Suprapubic skin (tissue), 4 donors: ENCODE data around the gene RBM19. TPM values are rescaled to one million over a fixed set of nuclear protein-coding genes. Genes with fewer than 3 reads are reported as not detected.

Source experiments
- DNase-seq, 2 donors: peaks; one replicate each; pipeline ENCODE4 v3.0.0-alpha.2; 2019; ENCODE audit warnings: low spot score in 2 of 2
- H3K27ac ChIP-seq: fragments of 200-600 bp; sonication (generic); one replicate; pipeline ENCODE4 v1.5.1; 2019
- H3K27me3 ChIP-seq: fragments of 200-600 bp; sonication (generic); one replicate; pipeline ENCODE4 v1.5.1; 2019
- H3K36me3 ChIP-seq: fragments of 200-600 bp; sonication (generic); one replicate; pipeline ENCODE4 v1.5.1; 2019
- H3K4me1 ChIP-seq: fragments of 200-600 bp; sonication (generic); one replicate; pipeline ENCODE4 v1.5.1; 2019
- H3K4me3 ChIP-seq: fragments of 200-600 bp; sonication (generic); one replicate; pipeline ENCODE4 v1.5.1; 2019; ENCODE audit warnings: mild to moderate bottlenecking
- H3K9me3 ChIP-seq: fragments of 200-600 bp; sonication (generic); one replicate; pipeline ENCODE4 v1.5.1; 2019
- EP300 ChIP-seq: sonication (generic); formaldehyde crosslinking; IDR thresholded peaks from one replicate; pipeline ENCODE4 v1.6.1; 2017; ENCODE audit warnings: antibody characterized with exemption
- POLR2A ChIP-seq, 2 donors: fragments of 450-650 bp; IDR thresholded peaks; one replicate each; pipeline ENCODE4 v1.6.1; 2017; ENCODE audit warnings: antibody characterized with exemption in 2 of 2, mild to moderate bottlenecking in 2 of 2, moderate library complexity in 2 of 2
- POLR2AphosphoS5 ChIP-seq, 3 donors: sonication (generic); formaldehyde crosslinking; IDR thresholded peaks; one replicate each; pipeline ENCODE4 v1.6.1; 2017; ENCODE audit warnings: antibody characterized with exemption in 3 of 3
- WGBS: methylation state at CpG from one replicate; pipeline ENCODE4 v1.1.5; 2018; 5-methylcytosine and 5-hydroxymethylcytosine counted together
- total RNA-seq, 4 donors: library from RNA; depleted of rRNA; stranded (reverse); fragments of >200 nt; gene quantifications; one replicate each; pipeline ENCODE4 v1.1.0, GENCODE V29; 2016
- TF ChIP-seq, protein P1 (sequence below), 2 donors: fragments of 200-600 bp in 1 of 2; fragments of 450-650 bp in 1 of 2; sonication (generic) in 1 of 2; IDR thresholded peaks; one replicate each; pipeline ENCODE4 v1.5.1; 2016 to 2019; ENCODE audit warnings: antibody characterized with exemption in 2 of 2, mild to moderate bottlenecking in 1 of 2, moderate library complexity in 1 of 2

RBM19 gene
- total RNA-seq, 4 donors from 2014 or later: 26.8 to 51.4 (median 28.2) TPM

DNA sequence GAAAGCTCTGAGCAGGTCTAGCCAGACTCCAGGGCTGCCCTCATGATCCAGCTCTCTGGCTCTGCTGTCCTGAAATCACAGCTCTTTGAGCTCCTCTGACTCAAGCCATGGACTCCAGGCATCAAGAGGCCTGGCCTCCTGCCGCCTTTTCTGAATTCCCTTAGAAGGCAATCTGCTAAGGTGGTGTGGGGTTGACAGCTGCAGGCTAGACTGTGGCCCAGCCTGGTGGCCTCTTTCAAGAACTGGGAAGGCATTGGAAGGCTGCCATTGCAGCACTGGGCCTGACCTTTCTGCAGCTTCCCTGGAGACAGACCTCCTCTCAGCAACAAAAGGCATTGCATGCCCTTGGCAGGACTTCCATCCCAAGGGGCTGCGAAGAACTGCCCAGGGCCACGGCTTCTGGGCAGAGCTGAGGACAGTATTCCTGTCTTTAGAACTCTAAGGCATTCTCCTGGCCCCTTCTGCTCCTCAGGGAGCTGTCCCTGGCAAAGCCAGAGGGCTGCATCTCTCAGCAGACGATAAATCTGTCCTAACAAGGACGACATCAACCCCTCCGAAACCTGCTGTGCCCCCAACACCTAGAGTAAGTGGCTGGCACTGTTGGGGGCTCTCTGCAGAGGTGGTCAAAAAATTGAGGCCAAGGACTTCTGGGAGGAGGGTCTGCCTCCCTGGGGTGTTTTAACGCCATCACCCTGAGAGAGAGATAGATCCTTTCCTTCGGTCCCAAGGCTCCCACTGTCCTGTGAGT, 115.6 kb downstream of the RBM19 start:
- no peak overlapping the region for H3K27ac ChIP-seq
- no peaks in the 10 kb centered on the region for H3K9me3 ChIP-seq
- H3K4me1 ChIP-seq: peaks cover 10% of the 10 kb centered on the region
- no peak for DNase-seq
- 86% methylated on average over 5 of the region's 8 CpGs for WGBS
- H3K4me3 ChIP-seq: no peak overlapping the region
- H3K36me3 ChIP-seq: peaks cover 13% of the 10 kb centered on the region
- H3K27me3 ChIP-seq: no peaks in the 10 kb centered on the region
- TF ChIP-seq POLR2AphosphoS5 (IDR thresholded peaks at IDR 0.05) (no peak), POLR2A (IDR thresholded peaks at IDR 0.05) (no peak)

DNA sequence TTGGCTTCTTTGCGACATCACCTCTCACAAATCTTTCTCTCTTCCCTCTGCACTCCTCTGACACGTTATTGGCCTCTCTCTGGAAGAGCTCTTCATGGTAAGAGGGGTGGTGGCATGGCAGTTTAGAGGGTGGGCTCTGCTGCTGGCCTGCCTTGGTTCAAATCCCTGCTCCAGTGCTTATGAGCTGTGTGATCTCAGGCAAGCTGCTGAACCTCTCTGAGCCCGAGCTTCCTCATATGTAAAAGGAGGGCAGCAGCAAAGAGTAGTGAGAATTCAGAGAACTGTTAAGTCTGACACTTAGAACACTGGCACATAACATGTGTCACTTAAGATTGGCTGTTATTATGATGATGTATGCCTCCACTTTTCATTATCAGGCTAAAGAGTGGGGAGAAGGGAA, 118.3 kb downstream of the RBM19 start:
- 91% methylated on average over 3 of the region's 3 CpGs for WGBS
- DNase-seq: no peak
- Histone ChIP-seq H3K4me1 (peaks cover 4% of the 10 kb centered on the region), H3K36me3 (peaks cover 32% of the 10 kb centered on the region), H3K9me3 (no peaks in the 10 kb centered on the region), H3K27ac (no peak overlapping the region), H3K4me3 (no peak overlapping the region), H3K27me3 (no peaks in the 10 kb centered on the region)
- no peak for TF ChIP-seq POLR2A (IDR thresholded peaks at IDR 0.05)
- TF ChIP-seq, protein P1, sequence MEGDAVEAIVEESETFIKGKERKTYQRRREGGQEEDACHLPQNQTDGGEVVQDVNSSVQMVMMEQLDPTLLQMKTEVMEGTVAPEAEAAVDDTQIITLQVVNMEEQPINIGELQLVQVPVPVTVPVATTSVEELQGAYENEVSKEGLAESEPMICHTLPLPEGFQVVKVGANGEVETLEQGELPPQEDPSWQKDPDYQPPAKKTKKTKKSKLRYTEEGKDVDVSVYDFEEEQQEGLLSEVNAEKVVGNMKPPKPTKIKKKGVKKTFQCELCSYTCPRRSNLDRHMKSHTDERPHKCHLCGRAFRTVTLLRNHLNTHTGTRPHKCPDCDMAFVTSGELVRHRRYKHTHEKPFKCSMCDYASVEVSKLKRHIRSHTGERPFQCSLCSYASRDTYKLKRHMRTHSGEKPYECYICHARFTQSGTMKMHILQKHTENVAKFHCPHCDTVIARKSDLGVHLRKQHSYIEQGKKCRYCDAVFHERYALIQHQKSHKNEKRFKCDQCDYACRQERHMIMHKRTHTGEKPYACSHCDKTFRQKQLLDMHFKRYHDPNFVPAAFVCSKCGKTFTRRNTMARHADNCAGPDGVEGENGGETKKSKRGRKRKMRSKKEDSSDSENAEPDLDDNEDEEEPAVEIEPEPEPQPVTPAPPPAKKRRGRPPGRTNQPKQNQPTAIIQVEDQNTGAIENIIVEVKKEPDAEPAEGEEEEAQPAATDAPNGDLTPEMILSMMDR (IDR thresholded peaks at IDR 0.05): no peak
- TF ChIP-seq EP300: no peak
- TF ChIP-seq POLR2AphosphoS5 (IDR thresholded peaks at IDR 0.05): no peak

DNA sequence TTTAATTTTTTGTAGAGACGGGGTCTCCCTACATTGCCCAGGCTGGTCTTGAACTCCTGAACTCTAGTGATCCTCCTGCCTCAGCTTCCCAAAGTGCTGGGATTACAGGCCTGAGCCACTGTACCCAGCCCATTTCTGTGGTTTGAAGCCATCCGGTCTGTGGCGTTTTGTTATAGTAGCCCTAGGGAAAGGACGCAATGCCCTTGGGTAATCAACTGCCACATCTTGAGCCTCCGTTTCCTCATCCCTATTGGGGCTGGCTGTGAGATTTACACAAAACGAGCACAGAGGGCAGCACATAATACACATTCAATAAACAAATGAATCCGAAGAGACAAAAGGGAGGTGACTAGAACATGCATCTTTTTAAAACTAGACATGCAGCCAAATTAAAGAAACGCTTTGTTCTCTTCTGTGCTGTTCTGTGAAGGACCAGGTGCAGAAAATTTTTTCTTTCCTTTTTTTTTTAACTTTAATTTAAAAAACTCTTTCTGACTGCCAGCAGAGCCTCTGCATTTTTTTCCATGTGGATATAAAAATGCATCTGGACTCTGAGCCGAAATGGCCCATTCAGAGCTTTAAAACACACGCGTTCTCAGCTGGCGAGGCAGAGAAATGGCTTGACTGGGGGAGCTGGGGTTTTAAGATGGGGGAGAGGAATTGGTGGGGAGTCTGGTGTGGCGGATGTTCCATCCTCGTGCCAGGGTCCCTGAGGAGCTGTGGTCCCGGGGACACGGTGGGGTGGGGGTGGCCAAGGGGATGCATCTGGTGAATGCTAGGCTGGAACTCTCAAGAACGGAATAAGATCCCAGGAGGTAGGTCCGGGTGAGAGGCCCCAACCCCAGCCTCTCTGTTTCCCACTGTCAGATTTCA, 119.0 kb downstream of the RBM19 start:
- whole genome bisulfite sequencing: 93% methylated on average over 18 of the region's 18 CpGs
- H3K36me3 ChIP-seq: peaks cover 39% of the 10 kb centered on the region

DNA sequence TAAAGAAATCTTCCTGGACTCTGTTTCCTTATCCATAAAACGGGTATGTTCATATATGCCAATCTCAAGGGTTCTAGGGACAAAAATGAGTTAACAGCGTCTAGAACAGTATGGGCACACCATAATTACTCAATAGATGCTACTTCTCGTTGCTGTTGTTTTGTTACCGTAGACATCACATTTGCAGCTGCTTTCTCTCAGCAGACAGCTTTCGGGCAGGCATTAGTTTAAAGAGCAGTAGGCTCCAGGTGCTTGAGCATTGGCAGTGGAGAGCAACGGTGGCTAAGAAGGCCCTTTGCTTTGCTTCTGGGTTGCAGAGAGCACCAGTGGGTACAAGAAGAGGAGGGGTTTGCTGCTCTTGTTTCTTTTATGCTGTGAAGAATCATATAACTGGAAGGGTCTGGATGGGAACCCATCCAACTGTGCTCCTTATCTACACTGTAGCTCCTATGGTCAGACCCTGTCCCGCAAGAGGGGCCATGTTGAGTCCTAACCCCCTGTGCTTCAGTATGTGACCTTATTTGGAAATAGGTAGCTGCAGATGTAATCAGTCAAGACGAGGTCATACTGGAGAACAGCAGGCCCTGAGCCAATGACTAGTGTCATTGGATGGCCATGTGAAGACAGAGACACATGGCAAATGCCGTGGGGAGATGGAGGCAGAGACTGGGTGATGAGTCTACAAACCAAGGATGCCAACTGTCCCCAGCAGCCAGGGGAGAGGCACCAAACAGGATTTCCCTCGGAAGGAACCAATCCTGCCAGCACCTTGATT, 120.0 kb downstream of the RBM19 start:
- H3K4me3 ChIP-seq: no peak overlapping the region
- no peak for TF ChIP-seq POLR2A (IDR thresholded peaks at IDR 0.05)
- TF ChIP-seq, protein P1 (IDR thresholded peaks at IDR 0.05): no peak
- no peak for TF ChIP-seq POLR2AphosphoS5 (IDR thresholded peaks at IDR 0.05)
- no peak for TF ChIP-seq EP300
- 92% methylated on average over 10 of the region's 10 CpGs for WGBS

More for the DNA sequence above, 119.0 kb downstream of the RBM19 start:
- Histone ChIP-seq H3K4me3 (no peak overlapping the region), H3K27ac (no peak overlapping the region), H3K27me3 (no peaks in the 10 kb centered on the region), H3K4me1 (no peaks in the 10 kb centered on the region), H3K9me3 (no peaks in the 10 kb centered on the region)
- TF ChIP-seq, protein P1 (IDR thresholded peaks at IDR 0.05): no peak
- no peak for TF ChIP-seq POLR2AphosphoS5 (IDR thresholded peaks at IDR 0.05)
- TF ChIP-seq POLR2A (IDR thresholded peaks at IDR 0.05): no peak
- no peak for TF ChIP-seq EP300
- DNase-seq: no peak

DNA sequence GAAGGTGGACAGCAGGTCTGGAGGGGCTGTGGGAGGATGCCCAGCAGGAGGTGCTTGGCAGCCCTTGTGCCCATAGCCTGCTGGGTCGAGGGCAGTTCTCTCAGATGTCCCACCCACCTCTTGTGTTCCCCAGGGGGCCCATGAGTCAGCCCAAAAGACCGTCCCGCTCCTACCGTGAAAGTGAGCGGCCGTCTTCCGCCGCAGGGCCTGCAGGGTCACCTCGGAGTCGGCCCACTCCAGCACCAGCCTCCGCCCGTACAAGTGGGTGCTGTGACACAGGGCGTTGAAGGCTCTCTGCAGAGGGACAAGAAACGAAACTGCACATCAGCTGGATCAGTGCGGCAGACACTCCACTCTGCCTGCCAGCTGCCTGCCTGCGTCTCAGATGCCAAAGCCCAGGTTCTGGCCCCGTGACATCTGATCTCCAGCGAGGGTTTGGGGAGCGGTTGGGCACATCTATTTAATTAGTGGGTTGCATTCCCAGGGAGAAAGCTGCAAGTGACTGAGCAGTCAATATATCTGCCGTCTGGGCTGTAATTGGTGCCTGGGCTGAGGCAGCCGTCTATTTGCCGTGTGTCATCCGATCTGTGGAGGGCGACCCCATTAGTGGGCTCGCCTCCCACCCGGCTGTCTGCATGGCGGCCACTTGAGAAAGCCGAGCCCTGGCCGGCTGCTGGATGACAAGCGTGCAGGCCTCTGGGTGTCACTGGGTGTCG, 121.5 kb downstream of the RBM19 start:
- Histone ChIP-seq H3K27me3 (no peaks in the 10 kb centered on the region), H3K4me3 (no peak overlapping the region), H3K4me1 (no peaks in the 10 kb centered on the region), H3K9me3 (no peaks in the 10 kb centered on the region), H3K27ac (no peak overlapping the region), H3K36me3 (peaks cover 42% of the 10 kb centered on the region)
- DNase-seq: no peak
- TF ChIP-seq, protein P1 (IDR thresholded peaks at IDR 0.05): no peak
- TF ChIP-seq POLR2A (IDR thresholded peaks at IDR 0.05): no peak
- TF ChIP-seq EP300: no peak
- TF ChIP-seq POLR2AphosphoS5 (IDR thresholded peaks at IDR 0.05): no peak
- 86% methylated on average over 23 of the region's 31 CpGs for WGBS

More for the DNA sequence above, 120.0 kb downstream of the RBM19 start:
- no peaks in the 10 kb centered on the region for H3K4me1 ChIP-seq
- H3K36me3 ChIP-seq: peaks cover 42% of the 10 kb centered on the region
- H3K9me3 ChIP-seq: no peaks in the 10 kb centered on the region
- H3K27ac ChIP-seq: no peak overlapping the region
- no peaks in the 10 kb centered on the region for H3K27me3 ChIP-seq
- no peak for DNase-seq
